PC-9 (cell line): ENCODE measurements around the gene SLC51A. TPM values are rescaled to one million over a fixed set of nuclear protein-coding genes. Genes with fewer than 3 reads are reported as not detected.

Experiments
- Bru-seq: library from RNA; stranded (reverse); fragments of 400-500 nt; gene quantifications from one replicate; lab custom pipeline; 2021; lab: Mats Ljungman, UMichigan
- BruChase-seq, 2 experiments: library from RNA; stranded (reverse); fragments of 400-500 nt; gene quantifications; one replicate each; lab custom pipeline; 2021; lab: Mats Ljungman, UMichigan
- BruUV-seq: library from RNA; stranded (reverse); fragments of 400-500 nt; replicated peaks from 2 replicates; lab custom pipeline; 2021; lab: Mats Ljungman, UMichigan
- CTCF ChIA-PET: fragments of 300-600 bp; sonication (Branson Sonifier 250); formaldehyde crosslinking; loops from one replicate; lab custom pipeline; 2022; ENCODE audit warnings: antibody characterized with exemption; lab: Charles Lee
- POLR2A ChIA-PET: fragments of 300-600 bp; sonication (Branson Sonifier 250); formaldehyde crosslinking; loops from one replicate; lab custom pipeline; 2022; ENCODE audit warnings: antibody characterized with exemption; ENCODE audit not compliant: unreplicated experiment; lab: Charles Lee
- DNase-seq, 2 experiments: peaks; one replicate each; pipeline versions ENCODE4 v3.0.0 to v3.0.0-alpha.2; 2015 to 2022; ENCODE audit warnings: mixed read lengths in 1 of 2
- H2AFZ ChIP-seq: fragments of 200-600 bp; sonication (generic); 2 replicates; pipeline ENCODE4 v1.8.1; 2017; ENCODE audit warnings: antibody characterized with exemption
- H3F3A ChIP-seq: fragments of 200-600 bp; sonication (generic); 2 replicates; pipeline ENCODE4 v1.8.1; 2017; ENCODE audit warnings: antibody characterized with exemption, mild to moderate bottlenecking, low read depth; ENCODE audit not compliant: insufficient read depth
- H3K27ac ChIP-seq: fragments of 200-600 bp; sonication (generic); 2 replicates; pipeline ENCODE4 v1.6.1; 2016; ENCODE audit warnings: mixed run types
- H3K27me3 ChIP-seq: fragments of 200-600 bp; sonication (generic); 2 replicates; pipeline ENCODE4 v1.6.1; 2016; ENCODE audit warnings: low read depth, mixed run types; ENCODE audit not compliant: insufficient read depth
- H3K36me3 ChIP-seq: fragments of 200-600 bp; sonication (generic); 2 replicates; pipeline ENCODE4 v1.6.1; 2016; ENCODE audit warnings: low read depth, mixed run types
- H3K4me1 ChIP-seq: fragments of 200-600 bp; sonication (generic); replicated peaks from 2 replicates; pipeline ENCODE4 v1.6.1; 2016; ENCODE audit warnings: mixed run types; ENCODE audit not compliant: insufficient read depth
- H3K4me2 ChIP-seq: fragments of 200-600 bp; sonication (generic); 2 replicates; pipeline ENCODE4 v1.6.1; 2017; ENCODE audit warnings: mixed run types
- H3K4me3 ChIP-seq: fragments of 200-600 bp; sonication (generic); 2 replicates; pipeline ENCODE4 v1.6.1; 2016; ENCODE audit warnings: mixed run types
- H3K79me2 ChIP-seq: fragments of 200-600 bp; sonication (generic); 2 replicates; pipeline ENCODE4 v1.6.1; 2017; ENCODE audit warnings: low read depth, mixed run types
- H3K9me2 ChIP-seq: fragments of 200-600 bp; sonication (generic); 2 replicates; pipeline ENCODE4 v1.8.1; 2017; ENCODE audit warnings: mild to moderate bottlenecking; ENCODE audit not compliant: insufficient read depth
- H3K9me3 ChIP-seq: fragments of 200-600 bp; sonication (generic); 2 replicates; pipeline ENCODE4 v1.8.1; 2016; ENCODE audit warnings: low read depth; ENCODE audit not compliant: insufficient read depth
- H4K20me1 ChIP-seq: fragments of 200-600 bp; sonication (generic); 2 replicates; pipeline ENCODE4 v1.8.1; 2017; ENCODE audit not compliant: insufficient read depth
- EZH2 ChIP-seq: fragments of 200-600 bp; sonication (generic); IDR thresholded peaks from 2 replicates; pipeline ENCODE4 v1.8.0; 2017; ENCODE audit warnings: antibody characterized with exemption, low read depth
- intact Hi-C: fragments of 100-400 bp; cut with micrococcal nuclease; formaldehyde crosslinking; loops from one replicate; pipeline ENCODE4 v1.10.0; 2022; ENCODE audit not compliant: unreplicated experiment
- long read RNA-seq: library from polyadenylated mRNA; stranded (forward); transcript quantifications from one replicate; pipeline ENCODE4 v2.0.0, GENCODE V29; 2022
- total RNA-seq: library from RNA; stranded (reverse); gene quantifications from 2 replicates; pipeline ENCODE4 v1.2.3, GENCODE V29; 2021
- TF ChIP-seq, protein P1 (sequence below): fragments of 200-600 bp; sonication (generic); conservative IDR thresholded peaks from 2 replicates; pipeline ENCODE4 v1.6.1; 2017; ENCODE audit warnings: mixed run types, antibody characterized with exemption, mild to moderate bottlenecking, moderate library complexity

SLC51A gene
- total RNA-seq: 10.3 and 13.9 TPM in 2 replicates
- Bru-seq, nascent RNA: percentile 38 among the genes with signal in this experiment
- BruChase-seq, experiment 1, labeled RNA remaining after a 2-hour chase: percentile 35 among the genes with signal in this experiment
- BruChase-seq, experiment 2, labeled RNA remaining after a 6-hour chase: percentile 35 among the genes with signal in this experiment
- long read RNA-seq, transcript SLC51A-201 (9 exons, 1,463 nt): major isoform, 10 of 28 reads
- long read RNA-seq, partial matches to known transcripts: 3 of 28 reads
- long read RNA-seq, other reads (novel, unspliced or antisense): 14 of 28 reads

DNA sequence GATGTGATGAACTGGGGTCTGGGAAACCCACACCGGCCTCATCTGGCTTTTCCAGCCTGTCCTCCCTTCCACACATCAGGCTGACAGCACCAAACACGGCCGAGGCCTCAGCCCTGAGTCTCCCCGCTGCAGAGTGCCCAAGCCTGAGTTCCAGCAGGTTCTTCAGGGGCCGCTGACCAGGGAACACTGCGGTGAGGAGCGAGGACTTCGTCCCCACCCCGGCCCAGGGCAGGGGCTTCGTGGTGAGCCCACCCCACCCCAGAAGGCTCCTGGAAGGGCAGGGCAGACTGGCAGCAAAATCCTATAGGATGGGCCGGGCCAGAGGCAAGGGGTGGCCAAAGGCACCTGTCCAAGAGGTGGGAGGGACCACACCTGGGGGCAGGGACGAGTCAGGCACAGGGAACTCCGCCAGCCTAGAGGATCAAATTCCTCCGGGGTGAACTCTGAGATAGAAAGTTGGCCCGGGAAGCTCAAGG is at the start of gene SLC51A:
TSS of gene SLC51A (plus strand) at position 446 of the 476 bp plus-strand sequence. CDS start 179 bp downstream, outside the sequence.
- intact Hi-C loops: loop anchor here (5.0 kb wide), 1 partner anchor 121 kb away; the partner anchor contains the start of gene TM4SF19

DNA sequence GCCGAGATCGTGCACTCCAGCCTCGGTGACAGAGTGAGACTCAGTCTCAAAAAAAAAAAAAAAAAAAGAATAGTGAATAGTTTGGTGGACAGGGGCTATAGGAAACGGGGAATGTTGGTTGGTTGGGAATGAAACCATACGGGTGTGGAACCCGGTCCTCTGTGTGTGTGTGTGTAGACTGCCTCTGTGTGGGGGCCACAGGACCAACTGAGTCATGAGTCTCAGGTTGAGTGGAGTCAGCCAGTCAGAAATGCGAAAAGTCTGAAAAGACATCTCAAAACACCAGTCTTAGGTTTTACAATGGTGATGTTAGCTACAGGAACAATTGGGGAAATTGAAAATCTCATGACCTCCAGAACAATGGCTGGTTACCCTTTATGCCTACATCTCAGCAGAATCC is 49.6 kb upstream of the SLC51A start:
- H3K27ac ChIP-seq: no peak overlapping the region
- CTCF ChIA-PET: no interaction called here
- TF ChIP-seq EZH2: no peak
- TF ChIP-seq, protein P1, sequence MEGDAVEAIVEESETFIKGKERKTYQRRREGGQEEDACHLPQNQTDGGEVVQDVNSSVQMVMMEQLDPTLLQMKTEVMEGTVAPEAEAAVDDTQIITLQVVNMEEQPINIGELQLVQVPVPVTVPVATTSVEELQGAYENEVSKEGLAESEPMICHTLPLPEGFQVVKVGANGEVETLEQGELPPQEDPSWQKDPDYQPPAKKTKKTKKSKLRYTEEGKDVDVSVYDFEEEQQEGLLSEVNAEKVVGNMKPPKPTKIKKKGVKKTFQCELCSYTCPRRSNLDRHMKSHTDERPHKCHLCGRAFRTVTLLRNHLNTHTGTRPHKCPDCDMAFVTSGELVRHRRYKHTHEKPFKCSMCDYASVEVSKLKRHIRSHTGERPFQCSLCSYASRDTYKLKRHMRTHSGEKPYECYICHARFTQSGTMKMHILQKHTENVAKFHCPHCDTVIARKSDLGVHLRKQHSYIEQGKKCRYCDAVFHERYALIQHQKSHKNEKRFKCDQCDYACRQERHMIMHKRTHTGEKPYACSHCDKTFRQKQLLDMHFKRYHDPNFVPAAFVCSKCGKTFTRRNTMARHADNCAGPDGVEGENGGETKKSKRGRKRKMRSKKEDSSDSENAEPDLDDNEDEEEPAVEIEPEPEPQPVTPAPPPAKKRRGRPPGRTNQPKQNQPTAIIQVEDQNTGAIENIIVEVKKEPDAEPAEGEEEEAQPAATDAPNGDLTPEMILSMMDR: no peak

More for the DNA sequence above, at the start of gene SLC51A:
- ChIA-PET CTCF (interaction anchor here (0.5 to 0.6 kb wide), 2 partner anchors 81 to 142 kb away, joined by 3 to 4 read pairs; no protein-coding TSS in a partner anchor), POLR2A (interaction anchor here (0.6 to 0.8 kb wide), 4 partner anchors 137 to 726 kb away, joined by 5 to 16 read pairs (median 7); no protein-coding TSS in a partner anchor)
- Histone ChIP-seq H3K4me2 (peak within 1 kb of the TSS; percentile 48), H3K4me3 (no peak within 1 kb of the TSS), H3K4me1 (peaks cover 12% of the 10 kb centered on the region), H3K9me2 (no peaks in the 10 kb centered on the region), H4K20me1 (no peaks in the 10 kb centered on the region), H3K36me3 (no peaks in the 10 kb centered on the region), H3K9me3 (no peaks in the 10 kb centered on the region), H2AFZ (no peak within 1 kb of the TSS), H3F3A (no peaks in the 10 kb centered on the region), H3K27me3 (no peaks in the 10 kb centered on the region), H3K27ac (no peak within 1 kb of the TSS), H3K79me2 (no peaks in the 10 kb centered on the region)
- no TSS peak for BruUV-seq
- peak; percentile 66 to 84 for DNase-seq
- TF ChIP-seq, protein P1: no peak
- no peak for TF ChIP-seq EZH2

DNA sequence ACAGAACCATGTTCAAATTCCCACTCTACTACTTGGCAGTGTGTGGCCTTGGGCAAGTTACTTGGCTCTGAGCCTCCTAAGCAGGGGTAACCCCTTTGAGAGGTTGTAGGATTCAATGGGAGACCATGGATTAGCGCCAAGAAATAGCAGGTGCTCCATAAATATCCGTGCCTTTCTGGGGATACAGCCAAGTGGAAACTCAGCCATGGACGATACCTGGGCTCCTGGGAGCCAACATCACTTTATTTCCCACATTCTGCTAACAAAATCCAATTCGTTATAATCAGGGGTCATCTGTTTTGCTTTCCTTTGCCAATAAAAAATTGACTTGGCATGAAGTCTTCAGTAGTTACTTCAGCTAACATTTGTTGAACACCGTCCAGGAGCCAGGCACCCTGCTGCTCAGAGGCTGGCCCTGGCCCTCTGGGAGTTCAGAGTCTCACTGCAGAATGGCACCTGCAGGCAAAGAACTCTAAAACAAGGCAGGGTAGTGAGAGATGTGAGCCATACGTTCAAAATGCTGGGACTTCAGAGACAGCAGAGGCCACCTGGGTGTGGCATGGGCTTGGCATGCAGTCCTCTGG is 47.4 kb upstream of the SLC51A start:
- Histone ChIP-seq H3K9me3 (no peaks in the 10 kb centered on the region), H3K4me1 (peaks cover 7% of the 10 kb centered on the region), H4K20me1 (no peaks in the 10 kb centered on the region; the same call in 1 of the 2 replicates), H3K27ac (no peak overlapping the region), H3K27me3 (no peaks in the 10 kb centered on the region), H3K79me2 (no peaks in the 10 kb centered on the region), H3K9me2 (no peaks in the 10 kb centered on the region), H2AFZ (no peak overlapping the region), H3K4me3 (no peak overlapping the region), H3K36me3 (no peaks in the 10 kb centered on the region), H3K4me2 (no peak overlapping the region), H3F3A (peaks cover 22% of the 10 kb centered on the region)
- ChIA-PET POLR2A (no interaction called here), CTCF (interaction anchor here (0.6 kb wide), 1 partner anchor 26 kb away, joined by 3 read pairs; no protein-coding TSS in a partner anchor)
- intact Hi-C loops: no loop called here
- BruUV-seq: no TSS peak
- no peak for TF ChIP-seq EZH2
- TF ChIP-seq, protein P1: no peak
- no peak for DNase-seq

More for the DNA sequence above, 49.6 kb upstream of the SLC51A start:
- POLR2A ChIA-PET: no interaction called here
- Histone ChIP-seq H3K27me3 (no peaks in the 10 kb centered on the region), H3K4me3 (no peak overlapping the region), H2AFZ (no peak overlapping the region), H3K36me3 (no peaks in the 10 kb centered on the region), H3K4me2 (no peak overlapping the region), H3F3A (peaks cover 30% of the 10 kb centered on the region), H3K9me3 (no peaks in the 10 kb centered on the region), H3K9me2 (no peaks in the 10 kb centered on the region), H3K79me2 (no peaks in the 10 kb centered on the region), H3K4me1 (peaks cover 19% of the 10 kb centered on the region), H4K20me1 (no peaks in the 10 kb centered on the region; the same call in 1 of the 2 replicates)
- BruUV-seq: no TSS peak
- intact Hi-C loops: no loop called here
- DNase-seq: no peak
